ENCODE data around the gene IL17RE.
"Not testable (repeated sequence)": the region's sequence is repeated elsewhere in the genome, so short reads cannot be mapped to it uniquely, and the experiment has no call there.

IL17RE gene

DNA sequence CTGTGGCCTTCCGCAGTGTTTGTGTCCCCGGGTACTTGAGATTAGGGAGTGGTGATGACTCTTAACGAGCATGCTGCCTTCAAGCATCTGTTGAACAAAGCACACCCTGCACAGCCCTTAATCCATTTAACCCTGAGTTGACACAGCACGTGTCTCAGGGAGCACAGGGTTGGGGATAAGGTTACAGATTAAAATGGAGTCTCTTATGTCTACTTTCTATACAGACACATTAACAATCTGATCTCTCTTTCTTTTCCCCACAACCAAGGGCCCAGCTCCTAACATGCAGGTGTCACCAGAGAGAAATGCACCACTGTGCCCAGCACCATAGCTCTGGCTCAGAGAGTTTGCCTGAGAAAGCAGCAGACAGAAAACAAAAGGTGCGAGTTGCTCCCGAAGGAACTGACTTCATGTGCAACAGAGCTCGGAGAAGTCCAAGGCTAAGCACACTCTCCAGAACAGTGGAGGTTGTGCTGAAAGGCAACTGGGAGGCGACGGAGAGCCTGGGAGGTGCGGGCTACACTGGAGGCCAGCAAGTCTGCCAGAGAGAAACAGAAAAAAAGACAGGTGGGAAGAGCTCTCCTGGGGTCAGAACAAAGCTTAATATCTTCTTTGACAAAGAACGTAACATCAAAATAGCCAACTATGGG lies 48.2 kb upstream of the IL17RE start:
- peak; percentile 80 for TF ChIP-seq WT1 (tag by site-specific recombination; IDR thresholded peaks at IDR 0.05)
- TF ChIP-seq SCRT2 (tag by site-specific recombination; IDR thresholded peaks at IDR 0.05) = 0 out of 2 replicates have a peak, but pooled peaks have one; percentile 13
- 0 out of 2 replicates have a peak, but pooled peaks have one; percentile 49 for TF ChIP-seq KLF17 (tag by site-specific recombination; IDR thresholded peaks at IDR 0.05)
- TF ChIP-seq KLF1 (tag by site-specific recombination; IDR thresholded peaks at IDR 0.05) = 0 out of 2 replicates have a peak, but pooled peaks have one; percentile 24
- H3K36me3 ChIP-seq (ENCODE audit: control insufficient read depth in 2 of 2, insufficient read depth in 1 of 2, low read length in 2 of 2); POLR2A ChIA-PET; H3K27ac ChIP-seq (ENCODE audit: extremely low read depth, low read depth, low read length); H3K9me3 ChIP-seq (ENCODE audit: control insufficient read depth, insufficient read depth, low read depth, low read length); H3K4me1 ChIP-seq (ENCODE audit: control insufficient read depth, insufficient read depth, low read length); H3K4me3 ChIP-seq (ENCODE audit: low read depth, low read length): not testable (repeated sequence)
- CTCF ChIA-PET = interaction anchor here (0.7 to 1.2 kb wide), 2 partner anchors 59 to 92 kb away, joined by 3 to 4 read pairs; no protein-coding TSS in a partner anchor

DNA sequence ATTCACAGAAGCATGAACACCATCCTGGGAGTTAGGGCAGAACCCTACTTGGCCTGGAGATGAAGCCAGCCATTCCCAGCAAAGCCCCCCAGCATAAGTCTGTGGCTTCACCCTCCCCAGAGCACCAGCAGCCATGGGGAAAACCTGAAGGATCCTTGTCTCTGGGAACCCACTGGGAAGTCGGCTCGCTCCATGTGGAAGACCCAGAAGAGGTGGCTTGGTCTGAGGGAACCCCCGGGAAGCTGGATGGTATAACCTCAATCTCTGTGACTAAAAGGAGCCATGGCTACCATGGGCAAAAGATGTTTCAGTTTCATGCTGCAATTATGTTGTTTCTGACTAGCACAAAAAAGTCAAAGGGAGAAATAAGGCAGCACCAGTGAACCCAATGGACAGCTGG lies 47.1 kb upstream of the IL17RE start:
- Histone ChIP-seq H3K9me3 (ENCODE audit: control insufficient read depth, insufficient read depth, low read depth, low read length) (no peaks in the 10 kb centered on the region), H3K4me1 (ENCODE audit: control insufficient read depth, insufficient read depth, low read length) (no peaks in the 10 kb centered on the region), H3K4me3 (ENCODE audit: low read depth, low read length) (no peak overlapping the region), H3K27ac (ENCODE audit: extremely low read depth, low read depth, low read length) (no peak overlapping the region), H3K36me3 (ENCODE audit: control insufficient read depth in 2 of 2, insufficient read depth in 1 of 2, low read length in 2 of 2) (no peaks in the 10 kb centered on the region)
- CTCF ChIA-PET = no interaction called here
- POLR2A ChIA-PET = no interaction called here
- TF ChIP-seq PRDM10 (tag by site-specific recombination; IDR thresholded peaks at IDR 0.05) (peak; percentile 55), GLI4 (tag by site-specific recombination; IDR thresholded peaks at IDR 0.05) (no peak), ZNF610 (tag by site-specific recombination; IDR thresholded peaks at IDR 0.05; ENCODE audit: borderline replicate concordance) (no peak)

GRCh38 chr3:9859530-9860025 lies 43.1 kb upstream of the IL17RE start:
- Histone ChIP-seq H3K36me3 (ENCODE audit: control insufficient read depth in 2 of 2, insufficient read depth in 1 of 2, low read length in 2 of 2) (no peaks in the 10 kb centered on the region), H3K4me1 (ENCODE audit: control insufficient read depth, insufficient read depth, low read length) (peaks cover 5% of the 10 kb centered on the region; the same call in 1 of the 2 replicates), H3K27ac (ENCODE audit: extremely low read depth, low read depth, low read length) (no peak overlapping the region), H3K4me3 (ENCODE audit: low read depth, low read length) (no peak overlapping the region), H3K9me3 (ENCODE audit: control insufficient read depth, insufficient read depth, low read depth, low read length) (no peaks in the 10 kb centered on the region)
- TF ChIP-seq ZBTB17 (tag by site-specific recombination; IDR thresholded peaks at IDR 0.05) (no peak), SCRT1 (tag by site-specific recombination; IDR thresholded peaks at IDR 0.05; ENCODE audit: borderline replicate concordance) (peak; percentile 74), SCRT2 (tag by site-specific recombination; IDR thresholded peaks at IDR 0.05) (peak; percentile 91)
- CTCF ChIA-PET = interaction anchor here (2.1 kb wide), 1 partner anchor 11 kb away, joined by 9 read pairs; no protein-coding TSS in a partner anchor
- POLR2A ChIA-PET = no interaction called here

DNA sequence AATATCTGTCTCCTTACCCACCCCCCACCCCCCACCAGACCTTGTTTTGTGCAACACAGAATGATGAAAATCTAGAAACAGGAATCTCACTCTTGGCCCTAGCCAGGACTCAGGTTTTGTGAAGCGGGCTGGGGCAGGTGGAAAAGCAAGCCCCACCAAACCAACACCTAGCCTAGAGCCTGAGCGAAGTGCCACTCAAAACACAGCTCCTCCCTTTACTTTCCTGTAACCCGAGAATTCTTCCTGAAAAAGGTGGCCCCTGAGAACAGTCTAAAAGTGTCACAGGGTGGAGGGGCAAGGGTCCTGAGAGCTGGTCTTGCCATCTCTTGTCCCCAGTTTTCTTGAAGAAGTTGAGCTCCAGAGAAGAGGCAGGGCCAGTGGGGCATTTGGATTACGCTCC lies 41.4 kb upstream of the IL17RE start:
- TF ChIP-seq ZNF280D (tag by site-specific recombination; IDR thresholded peaks at IDR 0.05) (no peak), PRDM10 (tag by site-specific recombination; IDR thresholded peaks at IDR 0.05) (0 out of 2 replicates have a peak, but pooled peaks have one; percentile 11)
- Histone ChIP-seq H3K36me3 (ENCODE audit: control insufficient read depth in 2 of 2, insufficient read depth in 1 of 2, low read length in 2 of 2) (no peaks in the 10 kb centered on the region), H3K9me3 (ENCODE audit: control insufficient read depth, insufficient read depth, low read depth, low read length) (no peaks in the 10 kb centered on the region), H3K4me1 (ENCODE audit: control insufficient read depth, insufficient read depth, low read length) (peaks cover 7% of the 10 kb centered on the region; the same call in 1 of the 2 replicates), H3K27ac (ENCODE audit: extremely low read depth, low read depth, low read length) (no peak overlapping the region), H3K4me3 (ENCODE audit: low read depth, low read length) (no peak overlapping the region)
- ChIA-PET POLR2A (no interaction called here), CTCF (interaction anchor here (0.7 kb wide), 1 partner anchor 12 kb away, joined by 3 read pairs; no protein-coding TSS in a partner anchor)
